H9 (cell line): Measurements from ENCODE around the gene DHDDS. TPM values are rescaled to one million over a fixed set of nuclear protein-coding genes. Genes with fewer than 3 reads are reported as not detected.

Source experiments
- DNase-seq: peaks from one replicate; pipeline ENCODE4 v3.0.0-alpha.2; 2017
- H2AFZ ChIP-seq: one replicate; pipeline ENCODE4 v1.6.1; 2013; ENCODE audit warnings: mild to moderate bottlenecking, low read length, control low read depth, moderate library complexity
- H2AK5ac ChIP-seq: 2 replicates; pipeline ENCODE4 v1.6.1; 2013; ENCODE audit warnings: low read length, control low read depth, mixed read lengths; ENCODE audit not compliant: insufficient read length
- H2BK120ac ChIP-seq: one replicate; pipeline ENCODE4 v1.6.1; 2013; ENCODE audit warnings: low read depth, mild to moderate bottlenecking, low read length, control low read depth, inconsistent platforms; ENCODE audit not compliant: poor library complexity, severe bottlenecking
- H2BK12ac ChIP-seq: 2 replicates; pipeline ENCODE4 v1.6.1; 2013; ENCODE audit warnings: low read length, control low read depth, mixed read lengths, low read depth; ENCODE audit not compliant: insufficient read length
- H2BK15ac ChIP-seq: 2 replicates; pipeline ENCODE4 v1.6.1; 2013; ENCODE audit warnings: low read depth, low read length, control low read depth
- H2BK20ac ChIP-seq: one replicate; pipeline ENCODE4 v1.6.1; 2013; ENCODE audit warnings: low read depth, mild to moderate bottlenecking, low read length, control low read depth, inconsistent platforms; ENCODE audit not compliant: poor library complexity, severe bottlenecking
- H2BK5ac ChIP-seq: 2 replicates; pipeline ENCODE4 v1.6.1; 2013; ENCODE audit warnings: low read length, control low read depth, mixed read lengths; ENCODE audit not compliant: insufficient read length
- H3K14ac ChIP-seq: 2 replicates; pipeline ENCODE4 v1.6.1; 2013; ENCODE audit warnings: low read length, control low read depth; ENCODE audit not compliant: insufficient read depth
- H3K18ac ChIP-seq: 2 replicates; pipeline ENCODE4 v1.6.1; 2013; ENCODE audit warnings: low read depth, mild to moderate bottlenecking, mixed read lengths, low read length, control low read depth; ENCODE audit not compliant: insufficient read length
- H3K23ac ChIP-seq: 2 replicates; pipeline ENCODE4 v1.6.1; 2013; ENCODE audit warnings: low read length, control low read depth, mixed read lengths, low read depth; ENCODE audit not compliant: insufficient read length
- H3K23me2 ChIP-seq: 2 replicates; pipeline ENCODE4 v1.6.1; 2013; ENCODE audit warnings: low read depth, mild to moderate bottlenecking, mixed read lengths, low read length, control low read depth; ENCODE audit not compliant: insufficient read length, poor library complexity, severe bottlenecking
- H3K27ac ChIP-seq: 2 replicates; pipeline ENCODE4 v1.5.1; 2013; ENCODE audit warnings: low read length, control low read depth, mixed read lengths, low read depth; ENCODE audit not compliant: insufficient read length
- H3K27me3 ChIP-seq: 2 replicates; pipeline ENCODE4 v1.6.1; 2013; ENCODE audit warnings: low read length, control low read depth, inconsistent platforms; ENCODE audit not compliant: insufficient read depth
- H3K4ac ChIP-seq: 2 replicates; pipeline ENCODE4 v1.6.1; 2013; ENCODE audit warnings: low read depth, mild to moderate bottlenecking, control low read depth, inconsistent platforms, low read length, moderate library complexity
- H3K4me1 ChIP-seq: 2 replicates; pipeline ENCODE4 v1.6.1; 2013; ENCODE audit warnings: low read length, control low read depth, inconsistent platforms; ENCODE audit not compliant: insufficient read depth
- H3K4me2 ChIP-seq: 2 replicates; pipeline ENCODE4 v1.6.1; 2013; ENCODE audit warnings: low read length, control low read depth, mixed read lengths; ENCODE audit not compliant: insufficient read length, insufficient read depth
- H3K56ac ChIP-seq: 2 replicates; pipeline ENCODE4 v1.6.1; 2013; ENCODE audit warnings: low read depth, mild to moderate bottlenecking, mixed read lengths, low read length, control low read depth; ENCODE audit not compliant: insufficient read length
- H3K79me1 ChIP-seq: 2 replicates; pipeline ENCODE4 v1.6.1; 2013; ENCODE audit warnings: low read depth, mild to moderate bottlenecking, moderate library complexity, low read length, control low read depth, inconsistent platforms; ENCODE audit not compliant: insufficient read depth, poor library complexity, severe bottlenecking
- H3K79me2 ChIP-seq: 2 replicates; pipeline ENCODE4 v1.6.1; 2013; ENCODE audit warnings: low read length, control low read depth, inconsistent platforms; ENCODE audit not compliant: insufficient read depth
- H3K9ac ChIP-seq: 2 replicates; pipeline ENCODE4 v1.6.1; 2013; ENCODE audit warnings: low read length, control low read depth, mixed read lengths; ENCODE audit not compliant: insufficient read length; ENCODE audit errors: extremely low read depth
- H3K9me3 ChIP-seq: one replicate; pipeline ENCODE4 v1.6.1; 2013; ENCODE audit warnings: low read depth, low read length, inconsistent platforms; ENCODE audit not compliant: control insufficient read depth
- H3T11ph ChIP-seq: one replicate; pipeline ENCODE4 v1.6.1; 2013; ENCODE audit warnings: mild to moderate bottlenecking, low read length, control low read depth, inconsistent platforms
- H4K20me1 ChIP-seq: one replicate; pipeline ENCODE4 v1.6.1; 2013; ENCODE audit not compliant: control insufficient read depth, insufficient read length, insufficient read depth
- H4K5ac ChIP-seq: 2 replicates; pipeline ENCODE4 v1.6.1; 2013; ENCODE audit warnings: low read depth, mild to moderate bottlenecking, mixed read lengths, low read length, control low read depth; ENCODE audit not compliant: insufficient read length
- H4K8ac ChIP-seq: replicated peaks from 2 replicates; pipeline ENCODE4 v1.6.1; 2013; ENCODE audit warnings: low read length, control low read depth, mixed read lengths, low read depth; ENCODE audit not compliant: insufficient read length
- H4K91ac ChIP-seq: 2 replicates; pipeline ENCODE4 v1.6.1; 2013; ENCODE audit warnings: low read depth, mild to moderate bottlenecking, moderate library complexity, mixed read lengths, low read length, control low read depth; ENCODE audit not compliant: insufficient read length
- H3K27ac Mint-ChIP-seq, 3 experiments: 2 replicates in 2 of 3; 3 replicates in 1 of 3; pipeline ENCODE4 v1.8.0; 2020 to 2021; ENCODE audit warnings: mixed read lengths in 3 of 3, mild to moderate bottlenecking in 1 of 3, moderate library complexity in 1 of 3
- H3K27me3 Mint-ChIP-seq: 2 replicates; pipeline ENCODE4 v1.8.0; 2021; ENCODE audit warnings: low read depth, mild to moderate bottlenecking, moderate library complexity, mixed read lengths
- H3K36me3 Mint-ChIP-seq, 3 experiments: 2 replicates in 2 of 3; 3 replicates in 1 of 3; pipeline ENCODE4 v1.8.0; 2020 to 2021; ENCODE audit warnings: low read depth in 3 of 3, mixed read lengths in 3 of 3; ENCODE audit not compliant: insufficient read depth in 1 of 3
- H3K4me1 Mint-ChIP-seq, 2 experiments: 2 replicates each; pipeline ENCODE4 v1.8.0; 2020; ENCODE audit warnings: mixed read lengths in 2 of 2
- H3K4me3 Mint-ChIP-seq, 2 experiments: 2 replicates in 1 of 2; 3 replicates in 1 of 2; pipeline ENCODE4 v1.8.0; 2020 to 2021; ENCODE audit warnings: mild to moderate bottlenecking in 2 of 2, mixed read lengths in 2 of 2, moderate library complexity in 1 of 2
- H3K9me3 Mint-ChIP-seq, 2 experiments: 2 replicates in 1 of 2; 3 replicates in 1 of 2; pipeline ENCODE4 v1.8.0; 2020; ENCODE audit warnings: mild to moderate bottlenecking in 2 of 2, mixed read lengths in 2 of 2, moderate library complexity in 1 of 2
- CTCF ChIP-seq: fragments of 200-600 bp; sonication (generic); conservative IDR thresholded peaks from 3 replicates; pipeline ENCODE4 v1.8.0; 2021; ENCODE audit warnings: antibody characterized with exemption, mild to moderate bottlenecking
- WGBS: extraction: QIAGEN DNeasy Blood & Tissue Kit; methylation state at CpG from one replicate; pipeline ENCODE4 v1.1.7; 2013; ENCODE audit warnings: missing lambda C conversion rate, low lambda C conversion rate, mixed read lengths; ENCODE audit not compliant: insufficient read length; ENCODE audit errors: extremely low coverage; 5-methylcytosine and 5-hydroxymethylcytosine counted together
- total RNA-seq: library from RNA; stranded (reverse); gene quantifications from 2 replicates; pipeline ENCODE4 v1.2.1, GENCODE V29; 2021

DHDDS gene
- total RNA-seq, 1 experiment from 2014 or later: 61.2 TPM

- Histone ChIP-seq H2AFZ (no peak overlapping the region), H3K27ac (peak overlapping the region; percentile 61), H3K18ac (no peak overlapping the region), H4K5ac (no peak overlapping the region), H3K23me2 (peaks cover 10% of the 10 kb centered on the region), H4K91ac (no peak overlapping the region), H3K4ac (no peak overlapping the region), H3K4me2 (peak overlapping the region; percentile 94), H3K79me1 (no peaks in the 10 kb centered on the region), H2BK5ac (no peak overlapping the region), H4K20me1 (no peaks in the 10 kb centered on the region), H2AK5ac (no peak overlapping the region), H3K14ac (no peak overlapping the region), H3K4me1 (no peaks in the 10 kb centered on the region; the same call in 1 of the 2 replicates), H2BK120ac (no peak overlapping the region), H3T11ph (no peak overlapping the region), H2BK15ac (no peak overlapping the region), H3K79me2 (peaks cover 4% of the 10 kb centered on the region; the same call in 1 of the 2 replicates), H3K9me3 (no peaks in the 10 kb centered on the region), H4K8ac (no peak overlapping the region), H3K9ac (peak overlapping the region; percentile 92), H3K27me3 (no peaks in the 10 kb centered on the region), H3K56ac (no peak overlapping the region), H3K23ac (no peak overlapping the region), H2BK12ac (no peak overlapping the region), H2BK20ac (no peak overlapping the region)
- WGBS: no CpG with 5 or more reads among the region's 71 CpGs
- Mint-ChIP-seq H3K27ac (peak overlapping the region; percentile 61 to 74 (median 62); a peak in 5 of 7 replicates), H3K4me3 (peak overlapping the region; percentile 88 to 89), H3K36me3 (peaks cover 48 to 66% (median 63%) of the 10 kb centered on the region in 3 experiments), H3K4me1 (peaks cover 31 to 43% of the 10 kb centered on the region in 2 experiments), H3K27me3 (no peaks in the 10 kb centered on the region; the same call in 1 of the 2 replicates), H3K9me3 (no peaks in the 10 kb centered on the region)
- TF ChIP-seq CTCF: no peak
- DNase-seq: peak; percentile 95
Observed at GRCh38 chr1:26472901-26473845, 41.1 kb downstream of the DHDDS start.
